CD14-positive monocyte (primary cell): ENCODE measurements around the gene FKBP9. TPM values are rescaled to one million over a fixed set of nuclear protein-coding genes. Genes with fewer than 3 reads are reported as not detected.
A peak's percentile ranks its signal among the peaks of the same experiment; 100 is the strongest.

Experiments used
- DNase-seq, 3 donors: peaks; one replicate each; pipeline ENCODE4 v3.0.0-alpha.2; 2011 to 2022
- H2AFZ ChIP-seq: 2 replicates; pipeline ENCODE4 v1.6.0; 2012; ENCODE audit warnings: mild to moderate bottlenecking, low read depth, low read length, inconsistent platforms; ENCODE audit not compliant: insufficient read depth, poor library complexity, severe bottlenecking
- H3K27ac ChIP-seq, 2 donors: 1 replicate in 1 of 2; 2 replicates in 1 of 2; pipeline ENCODE4 v1.5.1; 2012 to 2013; ENCODE audit warnings: low read length in 2 of 2, control low read depth in 1 of 2, inconsistent platforms in 1 of 2, low read depth in 1 of 2, mild to moderate bottlenecking in 1 of 2
- H3K27me3 ChIP-seq, 2 donors: one replicate each; pipeline versions ENCODE4 v1.6.0 to v1.6.1; 2011 to 2013; ENCODE audit warnings: low read length in 2 of 2; ENCODE audit not compliant: control insufficient read depth in 2 of 2, insufficient read depth in 2 of 2
- H3K36me3 ChIP-seq, 2 donors: replicated peaks in 1 of 2; 1 replicate in 1 of 2; 2 replicates in 1 of 2; pipeline versions ENCODE4 v1.5.1 to v1.6.1; 2012 to 2013; ENCODE audit warnings: low read length in 2 of 2, control low read depth in 1 of 2, inconsistent platforms in 1 of 2, mild to moderate bottlenecking in 1 of 2; ENCODE audit not compliant: insufficient read depth in 2 of 2, control insufficient read depth in 1 of 2
- H3K4me1 ChIP-seq, 2 donors: 1 replicate in 1 of 2; 2 replicates in 1 of 2; pipeline versions ENCODE4 v1.5.1 to v1.6.1; 2012 to 2013; ENCODE audit warnings: low read length in 2 of 2, control low read depth in 1 of 2, inconsistent platforms in 1 of 2, mild to moderate bottlenecking in 1 of 2, moderate library complexity in 1 of 2; ENCODE audit not compliant: insufficient read depth in 2 of 2, control insufficient read depth in 1 of 2
- H3K4me2 ChIP-seq: replicated peaks from 2 replicates; pipeline ENCODE3; 2012; ENCODE audit warnings: low read length, moderate library complexity, mild to moderate bottlenecking; ENCODE audit not compliant: poor library complexity, severe bottlenecking; ENCODE audit errors: extremely low read depth
- H3K4me3 ChIP-seq, 3 experiments: fragments of 200-600 bp in 1 of 3; sonication (generic) in 1 of 3; replicated peaks in 1 of 3; 1 replicate in 2 of 3; 2 replicates in 1 of 3; pipeline ENCODE4 v1.5.1; 2011 to 2013; ENCODE audit warnings: low read length in 3 of 3, mild to moderate bottlenecking in 3 of 3, control low read depth in 2 of 3, low read depth in 2 of 3, inconsistent platforms in 1 of 3, moderate library complexity in 1 of 3
- H3K79me2 ChIP-seq: 2 replicates; pipeline ENCODE4 v1.6.0; 2012; ENCODE audit warnings: mild to moderate bottlenecking, control low read depth, inconsistent platforms, low read length, moderate library complexity; ENCODE audit not compliant: insufficient read depth
- H3K9ac ChIP-seq: 2 replicates; pipeline ENCODE4 v1.6.0; 2017; ENCODE audit warnings: low read length, mild to moderate bottlenecking; ENCODE audit not compliant: insufficient read depth, poor library complexity, severe bottlenecking
- H3K9me3 ChIP-seq, 2 donors: replicated peaks in 1 of 2; 1 replicate in 1 of 2; 2 replicates in 1 of 2; pipeline versions ENCODE4 v1.5.1 to v1.6.1; 2012 to 2013; ENCODE audit warnings: low read length in 2 of 2, control low read depth in 1 of 2; ENCODE audit not compliant: control insufficient read depth in 1 of 2, insufficient read depth in 1 of 2
- H4K20me1 ChIP-seq: 2 replicates; pipeline ENCODE4 v1.6.0; 2012; ENCODE audit warnings: mild to moderate bottlenecking, low read length, control low read depth, moderate library complexity; ENCODE audit not compliant: insufficient read depth
- H3K27ac Mint-ChIP-seq, 7 donors: one replicate each; pipeline ENCODE4 v1.8.0; 2020; ENCODE audit warnings: mild to moderate bottlenecking in 7 of 7, mixed read lengths in 7 of 7, moderate library complexity in 6 of 7, inconsistent platforms in 2 of 7
- H3K27me3 Mint-ChIP-seq, 3 donors: one replicate each; pipeline ENCODE4 v1.8.0; 2021 to 2022; ENCODE audit warnings: low read depth in 3 of 3, mild to moderate bottlenecking in 3 of 3, mixed read lengths in 3 of 3, moderate library complexity in 3 of 3, inconsistent platforms in 1 of 3
- H3K36me3 Mint-ChIP-seq, 2 donors: one replicate each; pipeline ENCODE4 v1.8.0; 2020; ENCODE audit warnings: mixed read lengths in 2 of 2, inconsistent platforms in 1 of 2, mild to moderate bottlenecking in 1 of 2
- H3K4me1 Mint-ChIP-seq: one replicate; pipeline ENCODE4 v1.8.0; 2020; ENCODE audit warnings: mild to moderate bottlenecking, mixed read lengths
- H3K4me3 Mint-ChIP-seq, 2 donors: one replicate each; pipeline ENCODE4 v1.8.0; 2020; ENCODE audit warnings: mild to moderate bottlenecking in 2 of 2, mixed read lengths in 2 of 2, moderate library complexity in 1 of 2
- H3K9me3 Mint-ChIP-seq, 7 donors: one replicate each; pipeline ENCODE4 v1.8.0; 2020 to 2022; ENCODE audit warnings: mixed read lengths in 7 of 7, mild to moderate bottlenecking in 6 of 7, moderate library complexity in 6 of 7, inconsistent platforms in 2 of 7
- WGBS: methylation state at CpG from one replicate; pipeline ENCODE4 v1.1.5; 2013; ENCODE audit warnings: missing lambda C conversion rate; ENCODE audit not compliant: insufficient coverage; 5-methylcytosine and 5-hydroxymethylcytosine counted together
- intact Hi-C, 2 donors: fragments of 100-400 bp; cut with micrococcal nuclease; formaldehyde crosslinking; loops; one replicate each; pipeline versions ENCODE4 v1.15.0 to v1.15.1; 2023
- polyA plus RNA-seq, 3 donors: library from polyadenylated mRNA; depleted of rRNA in 1 of 3; unstranded in 2 of 3; stranded (reverse) in 1 of 3; fragments of 300-500 nt in 2 of 3; fragments of >200 nt in 1 of 3; fragmentation: Illumina TruSeq in 2 of 3; gene quantifications; 1 replicate in 2 of 3; 2 replicates in 1 of 3; pipeline ENCODE4 v1.2.3, GENCODE V29; 2012 to 2021
- TF ChIP-seq, protein P1 (sequence below): fragments of 200-600 bp; IDR thresholded peaks from one replicate; pipeline ENCODE4 v1.8.0; 2022; ENCODE audit warnings: antibody characterized with exemption, mild to moderate bottlenecking

Gene FKBP9
- polyA plus RNA-seq, 3 donors: 2.9 to 5.6 (median 4.2) TPM

DNA sequence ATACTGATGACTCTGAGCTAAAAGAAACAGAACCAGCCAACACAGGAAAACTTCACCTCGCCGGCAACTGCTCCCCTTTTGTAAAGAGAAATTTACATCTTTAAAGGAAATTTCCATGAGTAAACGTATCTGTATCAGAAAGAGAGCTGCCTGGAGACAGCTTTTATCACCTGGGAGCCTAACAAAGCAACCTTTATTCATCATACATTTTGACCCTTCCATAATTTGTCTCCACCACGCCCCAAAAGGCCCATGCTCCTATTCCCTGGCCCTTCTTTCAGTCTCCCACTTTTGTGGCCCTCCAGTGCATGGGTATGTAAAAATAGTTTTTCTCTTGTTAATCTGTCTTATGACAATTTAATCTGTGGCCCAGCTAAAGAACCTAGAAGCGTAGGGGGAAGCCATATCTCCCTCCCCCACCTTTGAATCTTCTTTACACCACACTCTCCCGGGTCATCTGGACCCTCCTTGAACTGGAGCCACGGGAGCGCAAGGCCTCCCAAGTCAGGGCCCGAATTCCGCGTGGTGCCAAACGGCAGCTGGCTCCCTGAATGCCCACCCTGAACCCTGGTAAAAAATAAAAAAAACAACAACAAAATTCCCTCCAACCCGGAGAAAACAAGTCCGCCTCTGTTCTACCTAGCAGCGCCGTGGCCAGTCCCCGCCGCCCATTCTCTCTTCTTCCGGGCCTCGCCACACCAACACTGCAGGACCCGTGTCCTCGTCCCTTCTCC lies 15.4 kb upstream of the FKBP9 start:
- intact Hi-C loops: loop anchor here in 1 of 2 donors (5.0 to 10.0 kb wide), 2 partner anchors 57 to 95 kb away; no protein-coding TSS in a partner anchor
- peaks cover 0 to 4% (median 1%) of the 10 kb centered on the region in 3 donors for H3K27me3 Mint-ChIP-seq
- Histone ChIP-seq H3K4me3 (peak overlapping the region; percentile 48 to 86 (median 80)), H3K36me3 (no peaks in the 10 kb centered on the region), H3K4me2 (peak overlapping the region; percentile 93), H3K79me2 (peaks cover under 1% of the 10 kb centered on the region), H3K9me3 (no peaks in the 10 kb centered on the region), H3K27me3 (no peaks in the 10 kb centered on the region), H3K9ac (peak overlapping the region; percentile 70), H3K4me1 (peaks cover 11 to 24% of the 10 kb centered on the region in 2 donors), H2AFZ (peak overlapping the region; percentile 98), H3K27ac (peak overlapping the region in 1 of 2 donors; percentile 70), H4K20me1 (no peaks in the 10 kb centered on the region)
- peaks cover 23% of the 10 kb centered on the region for H3K4me1 Mint-ChIP-seq
- WGBS: 6% methylated on average over 19 of the region's 22 CpGs
- H3K27ac Mint-ChIP-seq: peak overlapping the region; percentile 67 to 89 (median 83)
- TF ChIP-seq, protein P1, sequence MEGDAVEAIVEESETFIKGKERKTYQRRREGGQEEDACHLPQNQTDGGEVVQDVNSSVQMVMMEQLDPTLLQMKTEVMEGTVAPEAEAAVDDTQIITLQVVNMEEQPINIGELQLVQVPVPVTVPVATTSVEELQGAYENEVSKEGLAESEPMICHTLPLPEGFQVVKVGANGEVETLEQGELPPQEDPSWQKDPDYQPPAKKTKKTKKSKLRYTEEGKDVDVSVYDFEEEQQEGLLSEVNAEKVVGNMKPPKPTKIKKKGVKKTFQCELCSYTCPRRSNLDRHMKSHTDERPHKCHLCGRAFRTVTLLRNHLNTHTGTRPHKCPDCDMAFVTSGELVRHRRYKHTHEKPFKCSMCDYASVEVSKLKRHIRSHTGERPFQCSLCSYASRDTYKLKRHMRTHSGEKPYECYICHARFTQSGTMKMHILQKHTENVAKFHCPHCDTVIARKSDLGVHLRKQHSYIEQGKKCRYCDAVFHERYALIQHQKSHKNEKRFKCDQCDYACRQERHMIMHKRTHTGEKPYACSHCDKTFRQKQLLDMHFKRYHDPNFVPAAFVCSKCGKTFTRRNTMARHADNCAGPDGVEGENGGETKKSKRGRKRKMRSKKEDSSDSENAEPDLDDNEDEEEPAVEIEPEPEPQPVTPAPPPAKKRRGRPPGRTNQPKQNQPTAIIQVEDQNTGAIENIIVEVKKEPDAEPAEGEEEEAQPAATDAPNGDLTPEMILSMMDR: no peak
- peaks cover 0 to 5% of the 10 kb centered on the region in 2 donors for H3K36me3 Mint-ChIP-seq
- H3K9me3 Mint-ChIP-seq: peaks cover 0 to 16% (median 10%) of the 10 kb centered on the region in 7 donors
- no peak for DNase-seq
- peak overlapping the region; percentile 97 to 99 for H3K4me3 Mint-ChIP-seq

DNA sequence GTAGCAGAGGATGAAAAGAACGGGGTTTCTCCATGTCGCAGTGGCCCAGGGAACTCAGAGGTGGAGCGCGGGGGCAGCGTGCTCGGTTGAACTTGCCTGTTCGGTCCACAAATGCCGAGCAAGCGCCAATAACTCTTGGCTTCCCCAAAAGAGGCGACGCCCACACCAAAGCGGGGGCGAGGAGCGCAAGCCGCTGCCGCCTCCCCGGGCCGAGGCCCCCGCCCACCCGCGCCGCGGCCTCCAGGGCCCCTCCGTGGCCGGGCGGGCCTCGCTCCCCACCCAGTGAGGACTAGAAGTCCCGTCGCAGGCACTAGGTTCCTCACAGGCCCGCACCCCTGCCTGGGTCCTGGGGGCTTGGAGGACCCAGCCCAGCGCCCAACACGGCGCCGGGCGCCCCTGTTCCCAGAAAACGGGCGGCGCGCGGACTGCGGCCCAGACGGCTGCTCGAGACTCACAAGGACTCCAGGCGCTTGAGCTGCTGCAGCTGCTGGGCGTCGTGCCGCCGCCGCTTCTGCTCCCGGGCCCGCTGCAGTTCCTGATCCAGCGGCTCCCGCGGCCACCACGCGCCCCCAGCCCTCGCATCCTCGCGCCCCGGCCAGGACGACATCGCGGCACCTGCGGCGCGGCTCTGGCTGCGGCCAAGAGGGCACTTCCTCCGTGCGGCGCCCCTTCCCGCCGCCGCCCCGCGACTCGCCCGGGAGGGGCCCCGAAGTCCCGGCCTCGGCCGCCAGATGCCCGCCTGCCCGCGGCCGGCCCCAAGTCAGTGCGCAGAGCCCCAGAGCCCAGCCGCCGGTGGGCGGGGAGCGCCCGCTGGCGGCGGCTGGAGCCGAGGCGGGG lies 14.6 kb upstream of the FKBP9 start:
- TF ChIP-seq, protein P1: peak; percentile 69
- H3K4me1 Mint-ChIP-seq: peaks cover 23% of the 10 kb centered on the region
- under 1% methylated on average over 95 of the region's 95 CpGs for WGBS
- peak overlapping the region; percentile 70 for H3K9ac ChIP-seq
- peak overlapping the region; percentile 93 for H3K4me2 ChIP-seq
- H3K4me3 Mint-ChIP-seq: peak overlapping the region; percentile 97 to 99
- intact Hi-C loops: loop anchor here in 1 of 2 donors (5.0 to 10.0 kb wide), 2 partner anchors 58 to 95 kb away; no protein-coding TSS in a partner anchor
- peaks cover 0 to 18% (median 10%) of the 10 kb centered on the region in 7 donors for H3K9me3 Mint-ChIP-seq
- H4K20me1 ChIP-seq: no peaks in the 10 kb centered on the region
- peak overlapping the region; percentile 48 to 86 (median 80) for H3K4me3 ChIP-seq
- H3K4me1 ChIP-seq: peaks cover 11 to 24% of the 10 kb centered on the region in 2 donors
- H2AFZ ChIP-seq: peak overlapping the region; percentile 98
- H3K36me3 Mint-ChIP-seq: peaks cover 0 to 5% of the 10 kb centered on the region in 2 donors
- peak overlapping the region in 1 of 2 donors; percentile 70 for H3K27ac ChIP-seq
- peaks cover 0 to 4% (median 1%) of the 10 kb centered on the region in 3 donors for H3K27me3 Mint-ChIP-seq
- peak; percentile 50 to 70 (median 69) for DNase-seq
- no peaks in the 10 kb centered on the region for H3K79me2 ChIP-seq
- H3K36me3 ChIP-seq: no peaks in the 10 kb centered on the region
- no peaks in the 10 kb centered on the region for H3K27me3 ChIP-seq
- H3K27ac Mint-ChIP-seq: peak overlapping the region; percentile 67 to 89 (median 83)
- peaks cover 0 to under 1% of the 10 kb centered on the region in 2 donors for H3K9me3 ChIP-seq
